ENCODE measurements around the gene RNF123.

RNF123 gene

GRCh38 chr3:49689046-49689907 is at the start of gene RNF123, which contains the start of gene MST1:
RNF123 (plus strand) TSS chr3:49689557; CDS start chr3:49691166, 1,609 bp downstream.
MST1 (minus strand) TSS chr3:49689474; CDS start chr3:49688691, 783 bp downstream.
- peak; percentile 68 for DNase-seq (ENCODE audit: low read depth)
- H3K4me3 ChIP-seq (ENCODE audit: low read depth, low read length) = peak within 1 kb of the TSS; percentile 95

GRCh38 chr3:49641292-49641691 is 48.1 kb upstream of the RNF123 start:
- no peak for DNase-seq (ENCODE audit: low read depth)
- H3K4me3 ChIP-seq (ENCODE audit: low read depth, low read length) = no peak overlapping the region

DNA sequence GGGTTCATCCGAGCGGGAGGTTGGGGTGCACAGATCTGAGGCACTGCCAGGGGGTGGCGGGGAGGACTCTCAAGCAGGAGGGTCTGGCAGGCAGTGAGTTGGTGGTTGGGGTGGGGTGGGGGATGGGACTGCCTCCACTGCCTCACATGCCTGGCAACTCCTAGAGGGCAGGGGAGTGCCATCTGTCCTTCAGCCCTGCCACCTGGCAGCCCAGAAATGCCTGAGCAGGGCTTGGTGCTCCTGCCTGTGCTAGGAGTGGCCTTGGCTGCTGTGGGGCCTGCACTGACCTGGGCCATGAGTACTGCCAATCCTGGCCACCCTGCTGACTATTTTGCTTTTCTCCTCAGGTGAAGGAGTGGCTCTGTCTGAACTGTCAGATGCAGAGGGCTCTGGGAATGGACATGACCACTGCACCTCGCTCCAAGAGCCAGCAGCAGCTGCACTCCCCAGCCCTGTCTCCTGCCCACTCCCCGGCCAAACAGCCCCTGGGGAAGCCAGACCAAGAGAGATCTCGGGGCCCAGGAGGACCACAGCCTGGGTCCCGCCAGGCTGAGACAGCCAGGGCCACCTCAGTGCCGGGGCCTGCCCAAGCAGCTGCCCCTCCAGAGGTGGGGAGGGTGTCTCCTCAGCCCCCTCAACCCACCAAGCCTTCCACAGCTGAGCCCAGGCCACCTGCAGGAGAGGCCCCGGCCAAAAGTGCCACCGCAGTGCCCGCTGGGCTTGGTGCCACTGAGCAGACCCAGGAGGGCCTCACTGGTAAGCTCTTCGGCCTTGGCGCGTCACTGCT is 47.2 kb upstream of the RNF123 start:
- DNase-seq (ENCODE audit: low read depth) = no peak

DNA sequence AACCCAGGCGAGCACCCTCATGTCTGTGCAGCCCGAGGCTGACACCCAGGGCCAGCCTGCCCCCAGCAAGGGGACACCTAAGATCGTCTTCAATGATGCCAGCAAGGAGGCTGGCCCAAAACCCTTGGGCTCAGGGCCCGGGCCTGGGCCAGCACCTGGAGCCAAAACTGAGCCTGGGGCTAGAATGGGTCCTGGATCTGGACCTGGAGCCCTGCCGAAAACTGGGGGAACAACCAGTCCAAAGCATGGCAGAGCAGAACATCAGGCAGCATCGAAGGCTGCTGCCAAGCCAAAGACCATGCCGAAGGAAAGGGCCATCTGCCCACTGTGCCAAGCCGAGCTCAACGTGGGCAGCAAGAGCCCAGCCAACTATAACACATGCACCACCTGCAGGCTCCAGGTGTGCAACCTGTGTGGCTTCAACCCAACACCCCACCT is 46.6 kb upstream of the RNF123 start:
- no peak overlapping the region for H3K4me3 ChIP-seq (ENCODE audit: low read depth, low read length)
- DNase-seq (ENCODE audit: low read depth) = no peak

More for the DNA sequence above, 47.2 kb upstream of the RNF123 start:
- no peak overlapping the region for H3K4me3 ChIP-seq (ENCODE audit: low read depth, low read length)

DNA sequence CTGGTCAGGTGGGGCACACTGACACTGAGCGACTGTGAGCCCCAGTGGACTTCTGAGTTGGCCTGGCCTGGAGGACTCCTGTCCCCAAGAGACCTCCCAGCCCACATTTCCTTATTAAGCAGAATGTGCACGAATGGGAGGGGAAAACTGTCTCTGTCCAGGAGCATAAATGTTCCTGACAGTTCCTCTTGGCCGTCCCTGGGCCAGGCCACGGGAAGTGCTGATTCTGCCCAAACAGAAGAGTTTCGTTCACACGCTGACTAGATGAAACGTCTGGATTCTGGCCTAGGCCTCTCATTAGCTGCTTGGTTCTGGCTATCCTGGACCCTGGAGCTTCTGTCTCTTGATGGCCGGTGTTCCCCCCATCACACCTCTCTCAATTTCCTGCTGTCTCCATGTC is 44.7 kb upstream of the RNF123 start:
- no peak overlapping the region for H3K4me3 ChIP-seq (ENCODE audit: low read depth, low read length)
- no peak for DNase-seq (ENCODE audit: low read depth)

- H3K4me3 ChIP-seq (ENCODE audit: low read depth, low read length) = no peak overlapping the region
- DNase-seq (ENCODE audit: low read depth) = no peak
Measured at GRCh38 chr3:49646236-49646635, 43.1 kb upstream of the RNF123 start.

GRCh38 chr3:49647741-49648140 is 41.6 kb upstream of the RNF123 start:
- no peak overlapping the region for H3K4me3 ChIP-seq (ENCODE audit: low read depth, low read length)
- DNase-seq (ENCODE audit: low read depth) = no peak

DNA sequence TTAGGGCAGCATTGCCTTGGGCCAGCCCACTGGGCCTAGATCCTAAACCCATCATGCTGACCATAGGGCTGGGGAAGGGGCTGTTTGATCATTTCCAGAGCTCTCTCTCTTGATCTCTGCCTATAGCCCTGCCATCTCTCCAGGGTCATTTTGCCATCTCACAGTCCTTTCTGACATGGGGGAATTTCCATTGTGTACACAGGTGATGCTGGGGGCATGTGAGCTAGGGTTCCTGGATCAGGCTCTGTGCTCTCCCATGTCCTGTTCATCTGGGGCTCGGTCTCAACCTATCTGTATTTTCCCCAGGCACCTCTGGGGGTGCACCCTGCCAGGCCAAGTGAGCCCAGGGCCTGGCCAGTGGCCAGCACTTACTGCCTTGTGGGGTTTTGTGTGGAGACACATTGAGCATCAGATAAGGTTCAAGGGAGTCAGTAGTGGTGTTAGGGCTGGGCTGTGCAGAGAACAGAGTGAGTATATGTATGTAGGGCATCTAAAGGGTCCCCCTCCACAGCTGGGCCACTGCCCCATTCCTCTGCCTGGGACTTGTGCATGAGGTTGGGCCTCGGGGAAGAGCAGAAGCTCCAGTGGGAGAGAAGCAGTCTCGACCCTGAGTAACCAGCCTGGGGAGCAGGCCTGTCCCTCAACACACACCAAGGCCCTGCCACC is 40.9 kb upstream of the RNF123 start:
- no peak overlapping the region for H3K4me3 ChIP-seq (ENCODE audit: low read depth, low read length)
- DNase-seq (ENCODE audit: low read depth) = no peak

DNA sequence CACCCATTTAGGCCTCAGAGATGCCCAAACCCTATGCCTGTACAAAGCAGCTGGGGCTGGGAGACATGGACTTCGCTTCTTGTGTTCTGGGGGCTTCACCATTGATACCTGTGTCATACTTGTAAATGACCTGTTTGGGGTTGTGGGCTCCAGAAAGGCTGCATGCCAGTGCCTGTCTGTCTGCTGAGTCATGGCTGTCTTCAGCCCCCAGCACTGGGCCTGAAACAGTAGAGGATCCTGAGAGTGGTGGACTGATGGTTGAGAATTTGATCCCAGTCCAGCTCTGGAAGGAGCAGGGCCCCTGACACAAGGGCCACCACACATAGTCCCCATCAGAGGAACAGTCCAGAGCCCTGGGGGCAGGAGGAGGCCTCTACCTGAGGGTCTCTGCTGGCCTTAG is 39.8 kb upstream of the RNF123 start:
- no peak overlapping the region for H3K4me3 ChIP-seq (ENCODE audit: low read depth, low read length)
- DNase-seq (ENCODE audit: low read depth) = no peak

DNA sequence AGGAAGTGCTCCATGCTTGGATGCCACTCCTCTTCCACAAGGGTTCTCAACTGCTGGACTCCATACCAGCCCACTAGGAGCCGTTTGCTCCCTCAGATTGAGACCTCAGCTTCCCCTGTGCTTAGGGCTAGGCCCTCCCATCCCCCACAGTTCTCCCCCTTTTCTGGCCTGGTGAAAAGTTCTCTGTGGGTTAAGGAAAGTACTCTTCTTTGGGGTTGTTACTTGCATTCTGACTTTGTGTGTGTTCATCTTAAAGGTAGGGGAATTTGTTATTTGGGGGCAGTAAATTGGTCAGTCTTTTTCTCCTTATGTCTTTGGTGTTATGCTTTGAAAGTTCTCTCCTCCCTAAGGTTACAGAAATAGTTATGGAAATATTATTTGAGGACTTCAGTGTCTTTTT is 39.2 kb upstream of the RNF123 start:
- DNase-seq (ENCODE audit: low read depth) = no peak
- H3K4me3 ChIP-seq (ENCODE audit: low read depth, low read length) = no peak overlapping the region

GRCh38 chr3:49650637-49651036 is 38.7 kb upstream of the RNF123 start:
- no peak overlapping the region for H3K4me3 ChIP-seq (ENCODE audit: low read depth, low read length)
- DNase-seq (ENCODE audit: low read depth) = no peak

GRCh38 chr3:49652218-49652902 is 37.0 kb upstream of the RNF123 start:
- no peak overlapping the region for H3K4me3 ChIP-seq (ENCODE audit: low read depth, low read length)
- DNase-seq (ENCODE audit: low read depth) = no peak

GRCh38 chr3:49652903-49653415 is 36.4 kb upstream of the RNF123 start:
- H3K4me3 ChIP-seq (ENCODE audit: low read depth, low read length) = no peak overlapping the region
- no peak for DNase-seq (ENCODE audit: low read depth)

GRCh38 chr3:49653621-49654020 is 35.7 kb upstream of the RNF123 start:
- no peak for DNase-seq (ENCODE audit: low read depth)
- no peak overlapping the region for H3K4me3 ChIP-seq (ENCODE audit: low read depth, low read length)

DNA sequence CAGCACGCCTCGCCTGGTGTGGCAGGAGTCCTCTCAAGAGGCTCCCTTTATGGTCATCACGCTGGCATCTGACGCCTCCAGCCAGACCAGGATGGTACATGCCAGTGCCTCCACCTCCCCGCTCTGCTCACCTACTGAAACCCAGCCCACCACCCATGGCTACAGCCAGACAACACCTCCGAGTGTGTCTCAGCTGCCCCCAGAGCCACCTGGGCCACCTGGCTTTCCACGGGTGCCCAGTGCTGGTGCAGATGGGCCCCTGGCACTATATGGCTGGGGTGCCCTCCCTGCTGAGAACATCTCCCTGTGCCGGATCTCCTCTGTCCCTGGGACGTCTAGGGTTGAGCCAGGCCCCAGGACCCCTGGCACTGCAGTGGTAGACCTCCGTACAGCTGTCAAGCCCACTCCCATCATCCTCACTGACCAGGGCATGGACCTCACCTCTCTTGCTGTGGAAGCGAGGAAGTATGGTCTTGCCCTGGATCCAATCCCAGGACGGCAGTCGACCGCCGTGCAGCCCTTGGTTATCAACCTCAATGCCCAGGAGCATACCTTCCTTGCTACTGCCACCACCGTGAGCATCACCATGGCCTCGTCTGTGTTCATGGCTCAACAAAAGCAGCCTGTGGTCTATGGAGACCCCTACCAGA is 35.1 kb upstream of the RNF123 start:
- DNase-seq (ENCODE audit: low read depth) = no peak
- no peak overlapping the region for H3K4me3 ChIP-seq (ENCODE audit: low read depth, low read length)

GRCh38 chr3:49654955-49655556 is 34.3 kb upstream of the RNF123 start:
- DNase-seq (ENCODE audit: low read depth) = no peak
- no peak overlapping the region for H3K4me3 ChIP-seq (ENCODE audit: low read depth, low read length)

DNA sequence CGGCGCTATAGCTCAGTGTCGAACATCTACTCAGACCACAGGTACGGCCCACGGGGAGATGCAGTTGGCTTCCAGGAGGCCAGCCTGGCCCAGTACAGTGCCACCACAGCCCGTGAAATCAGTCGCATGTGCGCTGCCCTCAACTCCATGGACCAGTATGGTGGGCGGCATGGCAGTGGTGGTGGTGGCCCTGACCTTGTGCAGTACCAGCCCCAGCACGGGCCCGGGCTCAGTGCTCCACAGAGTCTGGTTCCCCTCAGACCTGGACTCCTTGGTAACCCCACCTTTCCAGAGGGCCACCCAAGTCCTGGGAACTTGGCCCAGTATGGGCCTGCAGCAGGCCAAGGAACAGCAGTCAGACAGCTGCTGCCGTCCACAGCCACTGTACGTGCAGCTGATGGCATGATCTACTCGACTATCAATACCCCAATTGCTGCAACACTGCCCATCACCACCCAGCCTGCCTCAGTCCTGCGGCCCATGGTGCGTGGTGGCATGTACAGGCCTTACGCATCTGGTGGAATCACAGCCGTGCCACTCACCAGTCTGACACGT is 33.5 kb upstream of the RNF123 start:
- H3K4me3 ChIP-seq (ENCODE audit: low read depth, low read length) = no peak overlapping the region
- DNase-seq (ENCODE audit: low read depth) = no peak

GRCh38 chr3:49656541-49657112 is 32.7 kb upstream of the RNF123 start:
- no peak for DNase-seq (ENCODE audit: low read depth)
- H3K4me3 ChIP-seq (ENCODE audit: low read depth, low read length) = no peak overlapping the region

Data from skeletal muscle cell (primary cell).